HEK293 (cell line): ENCODE measurements around the gene NEK11.
A peak's percentile ranks its signal among the peaks of the same experiment; 100 is the strongest.

Experiments used
- EGR2 ChIP-seq: fragments of 450-650 bp; formaldehyde crosslinking; IDR thresholded peaks from 2 replicates; pipeline ENCODE4 v1.5.1; 2016; ENCODE audit warnings: low read depth, missing biosample characterization, missing genetic modification characterization
- GLI2 ChIP-seq: fragments of 450-650 bp; formaldehyde crosslinking; IDR thresholded peaks from 2 replicates; pipeline ENCODE4; 2017; ENCODE audit warnings: missing biosample characterization, missing genetic modification characterization, low read depth, borderline replicate concordance
- GLI4 ChIP-seq: fragments of 450-650 bp; formaldehyde crosslinking; IDR thresholded peaks from 2 replicates; pipeline ENCODE4 v1.5.1; 2016; ENCODE audit warnings: missing biosample characterization, missing genetic modification characterization
- HOXD13 ChIP-seq: sonication (generic); formaldehyde crosslinking; IDR thresholded peaks from 2 replicates; pipeline ENCODE4 v1.8.0; 2022; ENCODE audit warnings: missing genetic modification reagents, borderline replicate concordance
- RBAK ChIP-seq: fragments of 450-650 bp; formaldehyde crosslinking; IDR thresholded peaks from 2 replicates; pipeline ENCODE4 v1.5.1; 2016; ENCODE audit warnings: missing biosample characterization, missing genetic modification characterization
- WT1 ChIP-seq: fragments of 450-650 bp; formaldehyde crosslinking; IDR thresholded peaks from 2 replicates; pipeline ENCODE4 v1.5.1; 2016; ENCODE audit warnings: missing biosample characterization, missing genetic modification characterization
- ZFP3 ChIP-seq: fragments of 450-650 bp; formaldehyde crosslinking; IDR thresholded peaks from 2 replicates; pipeline ENCODE4 v1.5.1; 2016; ENCODE audit warnings: low read depth, missing biosample characterization, missing genetic modification characterization
- ZFP69B ChIP-seq: fragments of 450-650 bp; formaldehyde crosslinking; IDR thresholded peaks from 2 replicates; pipeline ENCODE4 v1.5.1; 2016; ENCODE audit warnings: missing biosample characterization, missing genetic modification characterization
- ZNF132 ChIP-seq: fragments of 450-650 bp; formaldehyde crosslinking; IDR thresholded peaks from 2 replicates; pipeline ENCODE4 v1.5.1; 2017; ENCODE audit warnings: missing biosample characterization, missing genetic modification characterization, borderline replicate concordance
- ZNF311 ChIP-seq: fragments of 450-650 bp; formaldehyde crosslinking; IDR thresholded peaks from 2 replicates; pipeline ENCODE4 v1.5.1; 2017; ENCODE audit warnings: missing biosample characterization, missing genetic modification characterization, borderline replicate concordance
- ZNF473 ChIP-seq: fragments of 450-650 bp; formaldehyde crosslinking; IDR thresholded peaks from 2 replicates; pipeline ENCODE4 v1.5.1; 2017; ENCODE audit warnings: missing biosample characterization, missing genetic modification characterization
- ZNF521 ChIP-seq: fragments of 450-650 bp; formaldehyde crosslinking; IDR thresholded peaks from 2 replicates; pipeline ENCODE4 v1.5.1; 2017; ENCODE audit warnings: missing biosample characterization, mild to moderate bottlenecking, missing genetic modification characterization
- ZNF530 ChIP-seq: fragments of 450-650 bp; formaldehyde crosslinking; IDR thresholded peaks from 2 replicates; pipeline ENCODE4 v1.5.1; 2016; ENCODE audit warnings: low read depth, missing biosample characterization, missing genetic modification characterization
- ZNF558 ChIP-seq: fragments of 450-650 bp; formaldehyde crosslinking; IDR thresholded peaks from 2 replicates; pipeline ENCODE4 v1.5.1; 2016; ENCODE audit warnings: missing biosample characterization, missing genetic modification characterization
- ZNF571 ChIP-seq: fragments of 450-650 bp; formaldehyde crosslinking; IDR thresholded peaks from 2 replicates; pipeline ENCODE4 v1.5.0; 2017; ENCODE audit warnings: missing biosample characterization, missing genetic modification characterization
- ZNF670 ChIP-seq: fragments of 450-650 bp; formaldehyde crosslinking; IDR thresholded peaks from 2 replicates; pipeline ENCODE4 v1.5.1; 2016; ENCODE audit warnings: missing biosample characterization, missing genetic modification characterization, low read depth
- ZNF707 ChIP-seq: fragments of 450-650 bp; formaldehyde crosslinking; IDR thresholded peaks from 2 replicates; pipeline ENCODE4 v1.5.1; 2016; ENCODE audit warnings: missing biosample characterization, missing genetic modification characterization
- ZNF76 ChIP-seq: fragments of 450-650 bp; formaldehyde crosslinking; IDR thresholded peaks from 2 replicates; pipeline ENCODE4; 2016; ENCODE audit warnings: low read depth, missing biosample characterization, missing genetic modification characterization, borderline replicate concordance
- ZSCAN30 ChIP-seq: fragments of 450-650 bp; IDR thresholded peaks from 2 replicates; pipeline ENCODE4 v1.5.1; 2018; ENCODE audit warnings: missing biosample characterization, mild to moderate bottlenecking, missing genetic modification characterization, moderate library complexity
- TF ChIP-seq, protein P1 (sequence below): fragments of 450-650 bp; formaldehyde crosslinking; IDR thresholded peaks from 2 replicates; pipeline ENCODE4 v1.5.1; 2017; ENCODE audit warnings: missing biosample characterization, missing genetic modification characterization
- TF ChIP-seq, protein P2 (sequence below): fragments of 450-650 bp; formaldehyde crosslinking; IDR thresholded peaks from 2 replicates; pipeline ENCODE4 v1.5.1; 2016; ENCODE audit warnings: missing biosample characterization, missing genetic modification characterization, borderline replicate concordance
- TF ChIP-seq, protein P3 (sequence below): fragments of 450-650 bp; formaldehyde crosslinking; IDR thresholded peaks from 2 replicates; pipeline ENCODE4 v1.5.1; 2016; ENCODE audit warnings: missing biosample characterization, missing genetic modification characterization
- TF ChIP-seq, protein P4 (sequence below): fragments of 450-650 bp; formaldehyde crosslinking; IDR thresholded peaks from 2 replicates; pipeline ENCODE4 v1.5.0; 2017; ENCODE audit warnings: missing biosample characterization, missing genetic modification characterization, borderline replicate concordance
- TF ChIP-seq, protein P5 (sequence below): fragments of 450-650 bp; IDR thresholded peaks from 2 replicates; pipeline ENCODE4 v1.5.1; 2018; ENCODE audit warnings: missing biosample characterization, missing genetic modification characterization

NEK11 gene

DNA sequence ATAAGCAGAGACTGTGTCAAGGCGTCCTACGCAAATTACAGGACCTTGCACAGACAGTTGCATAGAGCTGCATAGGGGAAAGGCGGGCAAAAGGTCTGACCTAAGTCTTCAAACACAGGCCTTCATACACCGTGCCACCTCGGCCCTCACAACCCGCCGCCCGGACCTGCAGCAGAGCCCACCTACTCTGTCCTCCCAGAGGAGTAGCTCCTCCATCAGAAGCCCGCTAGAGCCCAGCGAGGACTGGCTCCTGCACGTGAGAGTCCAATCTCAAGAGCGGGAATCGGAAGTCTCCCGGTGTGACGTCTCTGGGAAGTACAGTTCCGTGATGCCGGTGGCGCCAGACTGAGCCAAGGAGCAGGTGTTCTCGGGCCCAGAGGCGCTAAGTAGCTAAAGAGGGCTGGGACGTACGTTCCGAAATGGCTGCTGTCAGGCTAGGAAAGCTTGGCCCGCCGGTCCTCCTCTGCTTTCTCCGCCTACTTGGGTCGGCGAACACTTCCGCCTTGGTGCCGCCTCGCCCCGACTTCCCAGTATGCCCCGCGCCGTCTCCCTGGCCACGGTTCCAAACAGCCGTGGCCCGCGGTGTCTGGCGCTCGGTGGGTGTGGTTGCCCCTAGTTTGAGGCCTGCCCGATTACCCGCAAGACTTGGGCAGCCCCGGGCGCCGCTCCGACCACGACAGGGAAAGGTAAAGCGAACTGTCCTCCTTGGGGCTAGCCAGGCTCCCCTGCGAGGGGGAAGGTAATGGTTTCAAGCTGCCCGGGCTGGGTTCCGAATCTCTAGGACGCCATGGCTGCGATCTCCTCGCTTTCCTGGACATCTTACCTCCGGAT lies at the start of gene NEK11, which contains the start of gene ASTE1 (continued):
- TF ChIP-seq, protein P1, sequence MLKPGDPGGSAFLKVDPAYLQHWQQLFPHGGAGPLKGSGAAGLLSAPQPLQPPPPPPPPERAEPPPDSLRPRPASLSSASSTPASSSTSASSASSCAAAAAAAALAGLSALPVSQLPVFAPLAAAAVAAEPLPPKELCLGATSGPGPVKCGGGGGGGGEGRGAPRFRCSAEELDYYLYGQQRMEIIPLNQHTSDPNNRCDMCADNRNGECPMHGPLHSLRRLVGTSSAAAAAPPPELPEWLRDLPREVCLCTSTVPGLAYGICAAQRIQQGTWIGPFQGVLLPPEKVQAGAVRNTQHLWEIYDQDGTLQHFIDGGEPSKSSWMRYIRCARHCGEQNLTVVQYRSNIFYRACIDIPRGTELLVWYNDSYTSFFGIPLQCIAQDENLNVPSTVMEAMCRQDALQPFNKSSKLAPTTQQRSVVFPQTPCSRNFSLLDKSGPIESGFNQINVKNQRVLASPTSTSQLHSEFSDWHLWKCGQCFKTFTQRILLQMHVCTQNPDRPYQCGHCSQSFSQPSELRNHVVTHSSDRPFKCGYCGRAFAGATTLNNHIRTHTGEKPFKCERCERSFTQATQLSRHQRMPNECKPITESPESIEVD (tag by site-specific recombination) = no peak
- TF ChIP-seq ZNF521 (tag by site-specific recombination) (no peak), WT1 (tag by site-specific recombination) (no peak), HOXD13 (CRISPR knock-in tag) (no peak), ZNF132 (tag by site-specific recombination) (no peak), ZFP69B (tag by site-specific recombination) (no peak), ZNF558 (tag by site-specific recombination) (no peak), EGR2 (tag by site-specific recombination) (peak; percentile 57; the same call in 1 of the 2 replicates), ZNF571 (tag by site-specific recombination) (no peak), ZNF473 (no peak), GLI4 (tag by site-specific recombination) (no peak), ZNF707 (tag by site-specific recombination) (no peak), ZNF76 (peak; percentile 93), ZNF530 (tag by site-specific recombination) (no peak), GLI2 (tag by site-specific recombination) (no peak), ZSCAN30 (tag by site-specific recombination) (peak; percentile 45; the same call in 1 of the 2 replicates), ZNF311 (no peak), ZNF670 (no peak), RBAK (tag by site-specific recombination) (no peak), ZFP3 (tag by site-specific recombination) (no peak)
- TF ChIP-seq, protein P2, sequence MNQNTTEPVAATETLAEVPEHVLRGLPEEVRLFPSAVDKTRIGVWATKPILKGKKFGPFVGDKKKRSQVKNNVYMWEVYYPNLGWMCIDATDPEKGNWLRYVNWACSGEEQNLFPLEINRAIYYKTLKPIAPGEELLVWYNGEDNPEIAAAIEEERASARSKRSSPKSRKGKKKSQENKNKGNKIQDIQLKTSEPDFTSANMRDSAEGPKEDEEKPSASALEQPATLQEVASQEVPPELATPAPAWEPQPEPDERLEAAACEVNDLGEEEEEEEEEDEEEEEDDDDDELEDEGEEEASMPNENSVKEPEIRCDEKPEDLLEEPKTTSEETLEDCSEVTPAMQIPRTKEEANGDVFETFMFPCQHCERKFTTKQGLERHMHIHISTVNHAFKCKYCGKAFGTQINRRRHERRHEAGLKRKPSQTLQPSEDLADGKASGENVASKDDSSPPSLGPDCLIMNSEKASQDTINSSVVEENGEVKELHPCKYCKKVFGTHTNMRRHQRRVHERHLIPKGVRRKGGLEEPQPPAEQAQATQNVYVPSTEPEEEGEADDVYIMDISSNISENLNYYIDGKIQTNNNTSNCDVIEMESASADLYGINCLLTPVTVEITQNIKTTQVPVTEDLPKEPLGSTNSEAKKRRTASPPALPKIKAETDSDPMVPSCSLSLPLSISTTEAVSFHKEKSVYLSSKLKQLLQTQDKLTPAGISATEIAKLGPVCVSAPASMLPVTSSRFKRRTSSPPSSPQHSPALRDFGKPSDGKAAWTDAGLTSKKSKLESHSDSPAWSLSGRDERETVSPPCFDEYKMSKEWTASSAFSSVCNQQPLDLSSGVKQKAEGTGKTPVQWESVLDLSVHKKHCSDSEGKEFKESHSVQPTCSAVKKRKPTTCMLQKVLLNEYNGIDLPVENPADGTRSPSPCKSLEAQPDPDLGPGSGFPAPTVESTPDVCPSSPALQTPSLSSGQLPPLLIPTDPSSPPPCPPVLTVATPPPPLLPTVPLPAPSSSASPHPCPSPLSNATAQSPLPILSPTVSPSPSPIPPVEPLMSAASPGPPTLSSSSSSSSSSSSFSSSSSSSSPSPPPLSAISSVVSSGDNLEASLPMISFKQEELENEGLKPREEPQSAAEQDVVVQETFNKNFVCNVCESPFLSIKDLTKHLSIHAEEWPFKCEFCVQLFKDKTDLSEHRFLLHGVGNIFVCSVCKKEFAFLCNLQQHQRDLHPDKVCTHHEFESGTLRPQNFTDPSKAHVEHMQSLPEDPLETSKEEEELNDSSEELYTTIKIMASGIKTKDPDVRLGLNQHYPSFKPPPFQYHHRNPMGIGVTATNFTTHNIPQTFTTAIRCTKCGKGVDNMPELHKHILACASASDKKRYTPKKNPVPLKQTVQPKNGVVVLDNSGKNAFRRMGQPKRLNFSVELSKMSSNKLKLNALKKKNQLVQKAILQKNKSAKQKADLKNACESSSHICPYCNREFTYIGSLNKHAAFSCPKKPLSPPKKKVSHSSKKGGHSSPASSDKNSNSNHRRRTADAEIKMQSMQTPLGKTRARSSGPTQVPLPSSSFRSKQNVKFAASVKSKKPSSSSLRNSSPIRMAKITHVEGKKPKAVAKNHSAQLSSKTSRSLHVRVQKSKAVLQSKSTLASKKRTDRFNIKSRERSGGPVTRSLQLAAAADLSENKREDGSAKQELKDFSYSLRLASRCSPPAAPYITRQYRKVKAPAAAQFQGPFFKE (tag by site-specific recombination) = no peak
- TF ChIP-seq, protein P3, sequence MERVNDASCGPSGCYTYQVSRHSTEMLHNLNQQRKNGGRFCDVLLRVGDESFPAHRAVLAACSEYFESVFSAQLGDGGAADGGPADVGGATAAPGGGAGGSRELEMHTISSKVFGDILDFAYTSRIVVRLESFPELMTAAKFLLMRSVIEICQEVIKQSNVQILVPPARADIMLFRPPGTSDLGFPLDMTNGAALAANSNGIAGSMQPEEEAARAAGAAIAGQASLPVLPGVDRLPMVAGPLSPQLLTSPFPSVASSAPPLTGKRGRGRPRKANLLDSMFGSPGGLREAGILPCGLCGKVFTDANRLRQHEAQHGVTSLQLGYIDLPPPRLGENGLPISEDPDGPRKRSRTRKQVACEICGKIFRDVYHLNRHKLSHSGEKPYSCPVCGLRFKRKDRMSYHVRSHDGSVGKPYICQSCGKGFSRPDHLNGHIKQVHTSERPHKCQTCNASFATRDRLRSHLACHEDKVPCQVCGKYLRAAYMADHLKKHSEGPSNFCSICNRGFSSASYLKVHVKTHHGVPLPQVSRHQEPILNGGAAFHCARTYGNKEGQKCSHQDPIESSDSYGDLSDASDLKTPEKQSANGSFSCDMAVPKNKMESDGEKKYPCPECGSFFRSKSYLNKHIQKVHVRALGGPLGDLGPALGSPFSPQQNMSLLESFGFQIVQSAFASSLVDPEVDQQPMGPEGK (tag by site-specific recombination) = no peak; the same call in 1 of the 2 replicates
- TF ChIP-seq, protein P4, sequence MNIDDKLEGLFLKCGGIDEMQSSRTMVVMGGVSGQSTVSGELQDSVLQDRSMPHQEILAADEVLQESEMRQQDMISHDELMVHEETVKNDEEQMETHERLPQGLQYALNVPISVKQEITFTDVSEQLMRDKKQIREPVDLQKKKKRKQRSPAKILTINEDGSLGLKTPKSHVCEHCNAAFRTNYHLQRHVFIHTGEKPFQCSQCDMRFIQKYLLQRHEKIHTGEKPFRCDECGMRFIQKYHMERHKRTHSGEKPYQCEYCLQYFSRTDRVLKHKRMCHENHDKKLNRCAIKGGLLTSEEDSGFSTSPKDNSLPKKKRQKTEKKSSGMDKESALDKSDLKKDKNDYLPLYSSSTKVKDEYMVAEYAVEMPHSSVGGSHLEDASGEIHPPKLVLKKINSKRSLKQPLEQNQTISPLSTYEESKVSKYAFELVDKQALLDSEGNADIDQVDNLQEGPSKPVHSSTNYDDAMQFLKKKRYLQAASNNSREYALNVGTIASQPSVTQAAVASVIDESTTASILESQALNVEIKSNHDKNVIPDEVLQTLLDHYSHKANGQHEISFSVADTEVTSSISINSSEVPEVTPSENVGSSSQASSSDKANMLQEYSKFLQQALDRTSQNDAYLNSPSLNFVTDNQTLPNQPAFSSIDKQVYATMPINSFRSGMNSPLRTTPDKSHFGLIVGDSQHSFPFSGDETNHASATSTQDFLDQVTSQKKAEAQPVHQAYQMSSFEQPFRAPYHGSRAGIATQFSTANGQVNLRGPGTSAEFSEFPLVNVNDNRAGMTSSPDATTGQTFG = no peak
- TF ChIP-seq, protein P5, sequence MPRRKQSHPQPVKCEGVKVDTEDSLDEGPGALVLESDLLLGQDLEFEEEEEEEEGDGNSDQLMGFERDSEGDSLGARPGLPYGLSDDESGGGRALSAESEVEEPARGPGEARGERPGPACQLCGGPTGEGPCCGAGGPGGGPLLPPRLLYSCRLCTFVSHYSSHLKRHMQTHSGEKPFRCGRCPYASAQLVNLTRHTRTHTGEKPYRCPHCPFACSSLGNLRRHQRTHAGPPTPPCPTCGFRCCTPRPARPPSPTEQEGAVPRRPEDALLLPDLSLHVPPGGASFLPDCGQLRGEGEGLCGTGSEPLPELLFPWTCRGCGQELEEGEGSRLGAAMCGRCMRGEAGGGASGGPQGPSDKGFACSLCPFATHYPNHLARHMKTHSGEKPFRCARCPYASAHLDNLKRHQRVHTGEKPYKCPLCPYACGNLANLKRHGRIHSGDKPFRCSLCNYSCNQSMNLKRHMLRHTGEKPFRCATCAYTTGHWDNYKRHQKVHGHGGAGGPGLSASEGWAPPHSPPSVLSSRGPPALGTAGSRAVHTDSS = no peak
